Measurements from ENCODE around the gene C20orf204.

The C20orf204 gene

DNA sequence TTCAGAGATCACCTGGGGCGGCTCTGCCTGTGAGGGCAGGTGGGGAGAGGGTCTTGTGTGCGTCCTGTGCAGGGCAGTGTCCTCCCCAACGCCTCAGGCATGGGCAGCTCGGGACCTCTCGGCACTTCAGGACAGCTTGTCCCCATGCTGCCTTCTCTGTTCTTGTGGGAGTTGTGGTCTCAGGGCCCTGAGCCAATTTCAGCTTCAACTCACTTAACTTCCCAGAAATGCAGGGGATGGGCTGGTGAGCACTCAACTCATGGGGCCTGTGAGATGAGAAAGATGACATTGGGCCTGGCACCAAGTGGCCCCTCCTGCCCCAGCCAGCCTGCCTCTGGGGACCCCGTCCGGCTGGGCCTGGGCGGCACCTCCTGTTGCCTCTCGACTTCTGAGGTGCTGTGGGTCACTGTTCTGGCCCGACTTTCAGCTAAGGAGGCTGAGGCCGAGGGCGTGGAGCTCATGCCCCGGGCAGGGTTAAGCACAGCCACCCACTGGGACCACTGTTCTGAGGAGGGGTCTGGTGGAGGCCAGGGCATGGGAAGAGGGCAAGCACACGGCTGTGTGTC lies 36.6 kb downstream of the C20orf204 start:
- ATAC-seq: no peak

DNA sequence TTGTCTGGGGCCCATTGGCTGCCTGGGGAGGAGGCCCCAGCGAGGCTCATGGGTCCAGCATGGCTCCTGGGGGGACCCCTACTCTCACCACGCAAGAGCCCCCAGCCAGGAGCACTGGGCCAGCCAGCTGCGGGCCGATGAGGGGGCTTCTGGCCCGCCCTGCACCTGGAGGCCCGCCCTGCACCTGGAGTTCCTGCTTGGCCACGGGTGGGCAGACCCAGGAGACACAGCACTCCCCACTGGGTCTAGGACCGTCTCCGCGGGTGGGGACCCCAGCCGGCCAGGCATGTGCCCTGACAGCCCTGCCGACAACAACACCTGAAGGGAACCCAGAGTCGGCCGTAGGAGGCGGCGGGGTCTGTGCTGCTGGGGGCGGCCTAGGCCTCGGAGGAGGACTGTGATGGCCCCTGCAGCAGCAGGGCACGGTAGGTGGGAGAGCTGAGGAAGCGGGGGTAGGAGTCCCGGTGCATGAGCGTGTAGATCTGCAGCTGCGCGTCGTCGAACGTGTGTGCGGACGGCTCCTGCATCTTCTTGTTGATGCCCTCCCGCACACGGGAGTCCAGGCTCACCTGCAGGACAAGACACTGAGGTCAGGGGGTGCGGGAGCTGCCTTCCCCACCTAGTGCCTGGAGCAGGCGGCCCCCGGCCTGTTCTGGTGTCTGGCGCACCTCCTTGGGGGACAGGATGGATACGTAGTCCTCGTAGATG lies 37.6 kb downstream of the C20orf204 start:
- ATAC-seq: no peak

- no peak for ATAC-seq
These were observed 38.3 kb downstream of the C20orf204 start for GRCh38 chr20:64074184-64074789.

DNA sequence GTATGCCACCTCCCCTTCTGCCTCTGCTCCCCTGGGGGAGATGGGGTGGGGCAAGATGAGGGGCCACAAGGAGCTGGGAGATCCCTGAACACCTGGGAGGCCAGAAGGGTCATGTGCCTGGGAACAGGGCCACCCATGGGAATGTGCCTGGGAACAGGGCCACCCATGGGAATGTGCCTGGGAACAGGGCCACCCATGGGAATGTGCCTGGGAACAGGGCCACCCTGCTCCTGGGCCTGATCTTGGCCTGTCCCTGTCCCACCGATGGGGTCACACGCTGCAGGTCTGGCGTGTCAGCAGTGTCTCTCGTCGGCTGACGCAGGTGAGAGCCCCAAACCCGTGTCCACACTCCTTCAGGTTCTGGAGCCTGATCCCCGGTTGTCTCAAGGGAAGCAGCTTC lies 39.0 kb downstream of the C20orf204 start:
- ATAC-seq: no peak

DNA sequence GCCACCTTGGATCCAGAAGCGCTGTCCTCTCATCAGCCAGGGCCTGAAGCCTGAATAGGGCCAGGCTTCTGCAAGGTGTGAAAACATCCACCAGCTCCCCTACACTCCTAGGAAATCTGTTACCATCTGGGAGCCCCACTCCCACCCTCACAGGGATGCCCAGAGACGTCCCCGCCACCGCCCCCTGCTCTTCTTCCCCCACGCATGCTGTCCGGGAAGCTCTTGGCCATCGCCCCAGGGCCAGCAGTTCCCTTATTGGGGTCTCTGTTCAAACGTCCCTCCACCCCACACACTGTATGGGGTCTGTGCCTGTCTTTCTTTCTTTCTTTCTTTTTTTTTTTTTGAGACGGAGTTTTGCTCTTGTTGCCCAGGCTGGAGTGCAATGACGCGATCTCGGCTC lies 39.6 kb downstream of the C20orf204 start:
- ATAC-seq: no peak

- no peak for ATAC-seq
These were observed 40.3 kb downstream of the C20orf204 start for GRCh38 chr20:64076061-64076997.

GRCh38 chr20:64077094-64077493 lies 41.1 kb downstream of the C20orf204 start:
- peak; percentile 14 to 19 for ATAC-seq

- no peak for ATAC-seq
These were observed 41.5 kb downstream of the C20orf204 start for GRCh38 chr20:64077541-64077875.

- peak in 1 of 2 donors; percentile 45 for ATAC-seq
These were observed 42.0 kb downstream of the C20orf204 start for GRCh38 chr20:64077876-64078551.

- no peak for ATAC-seq
These were observed 42.9 kb downstream of the C20orf204 start for GRCh38 chr20:64078934-64079272.

GRCh38 chr20:64079273-64080012 lies 43.5 kb downstream of the C20orf204 start, which contains the start of gene RGS19:
RGS19 (minus strand) TSS chr20:64079518; CDS start chr20:64076886, 2,632 bp downstream.
- ATAC-seq: peak; percentile 21 to 45

- peak; percentile 42 to 45 for ATAC-seq
These were observed 44.2 kb downstream of the C20orf204 start, which contains the start of gene OPRL1 for GRCh38 chr20:64080013-64080812. OPRL1 (plus strand) TSS chr20:64080082; CDS start chr20:64092721, 12,639 bp downstream.

- no peak for ATAC-seq
These were observed 45.0 kb downstream of the C20orf204 start for GRCh38 chr20:64080813-64081623.

GRCh38 chr20:64081624-64081964 lies 45.6 kb downstream of the C20orf204 start:
- no peak for ATAC-seq

DNA sequence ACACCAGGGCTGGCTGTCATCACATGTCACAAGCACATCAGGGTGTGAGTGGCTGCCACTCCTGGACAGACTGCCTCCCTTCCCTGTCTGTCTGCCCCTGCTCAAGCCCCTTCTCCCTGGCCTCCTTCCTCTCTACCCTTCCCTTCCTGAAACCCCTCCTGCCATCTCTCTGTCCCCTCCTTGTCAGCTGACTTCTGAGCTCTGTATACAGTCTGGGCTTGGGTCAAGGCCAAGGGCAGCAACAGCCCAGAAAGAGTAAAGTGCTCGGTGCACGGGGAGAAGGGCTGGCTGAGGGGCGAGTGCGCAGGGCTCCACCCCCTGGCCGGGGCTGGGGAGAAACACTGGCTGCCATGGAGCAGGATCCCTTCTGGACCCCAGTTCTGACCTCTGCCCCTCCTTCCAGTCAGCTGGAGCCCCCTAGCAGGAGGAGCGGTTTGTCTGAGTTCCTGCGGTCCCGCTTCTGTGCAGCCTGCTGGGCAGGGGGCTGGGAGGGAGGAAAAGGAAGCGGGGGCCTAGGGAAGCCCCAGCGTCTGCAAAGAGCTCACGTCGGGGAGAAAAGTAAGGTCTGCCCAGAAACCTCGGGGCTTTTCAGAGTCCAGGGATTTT lies 46.2 kb downstream of the C20orf204 start:
- no peak for ATAC-seq

DNA sequence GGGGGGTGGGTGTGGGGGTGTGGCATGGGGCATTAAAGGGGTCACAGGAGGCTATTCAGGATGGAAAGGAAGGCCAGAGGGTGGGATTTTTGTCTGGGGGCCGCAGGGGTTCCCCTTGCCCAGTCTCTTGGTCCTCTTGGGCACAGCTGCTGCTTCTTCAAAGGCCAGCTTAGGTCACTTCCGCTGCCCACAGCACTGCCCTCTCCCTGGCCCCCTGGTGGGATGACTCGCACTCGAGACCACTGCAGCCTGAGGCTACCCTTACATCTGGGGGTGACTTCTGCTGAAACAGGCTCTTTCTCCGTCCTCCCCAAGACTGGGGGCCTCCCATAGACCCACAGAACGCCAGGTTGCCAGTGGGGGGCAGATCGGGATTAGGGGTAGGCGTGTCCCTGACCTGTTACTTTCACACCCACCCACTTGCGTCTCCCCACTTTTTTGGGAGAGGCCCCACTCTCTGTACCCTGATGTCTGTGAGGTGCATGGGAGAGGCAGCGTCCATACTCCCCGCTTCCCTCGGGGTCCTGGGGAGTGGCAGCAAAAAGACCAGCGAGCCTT lies 46.9 kb downstream of the C20orf204 start:
- ATAC-seq: no peak

DNA sequence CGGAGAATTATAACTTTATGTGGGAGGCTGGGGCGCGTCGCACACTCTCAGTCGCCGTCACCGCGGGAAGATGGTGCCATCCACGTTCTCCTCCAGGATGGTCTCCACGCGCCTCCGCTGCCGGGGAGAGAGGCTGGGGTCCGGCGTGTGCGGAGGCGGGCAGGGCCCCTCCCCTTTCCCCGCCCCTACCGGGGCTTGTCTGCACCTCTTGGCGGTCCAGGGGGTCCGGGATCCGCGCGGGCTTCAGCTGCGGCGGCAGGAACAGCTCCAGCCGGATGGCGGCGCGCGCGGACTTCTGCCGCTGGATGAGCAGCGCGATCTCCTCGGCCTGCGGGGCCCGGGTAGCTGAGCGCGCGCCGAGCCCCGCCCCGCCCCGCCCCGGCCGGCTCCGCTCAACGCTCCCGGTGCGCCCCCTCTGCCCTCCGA lies 47.4 kb downstream of the C20orf204 start:
- peak; percentile 50 to 54 for ATAC-seq

DNA sequence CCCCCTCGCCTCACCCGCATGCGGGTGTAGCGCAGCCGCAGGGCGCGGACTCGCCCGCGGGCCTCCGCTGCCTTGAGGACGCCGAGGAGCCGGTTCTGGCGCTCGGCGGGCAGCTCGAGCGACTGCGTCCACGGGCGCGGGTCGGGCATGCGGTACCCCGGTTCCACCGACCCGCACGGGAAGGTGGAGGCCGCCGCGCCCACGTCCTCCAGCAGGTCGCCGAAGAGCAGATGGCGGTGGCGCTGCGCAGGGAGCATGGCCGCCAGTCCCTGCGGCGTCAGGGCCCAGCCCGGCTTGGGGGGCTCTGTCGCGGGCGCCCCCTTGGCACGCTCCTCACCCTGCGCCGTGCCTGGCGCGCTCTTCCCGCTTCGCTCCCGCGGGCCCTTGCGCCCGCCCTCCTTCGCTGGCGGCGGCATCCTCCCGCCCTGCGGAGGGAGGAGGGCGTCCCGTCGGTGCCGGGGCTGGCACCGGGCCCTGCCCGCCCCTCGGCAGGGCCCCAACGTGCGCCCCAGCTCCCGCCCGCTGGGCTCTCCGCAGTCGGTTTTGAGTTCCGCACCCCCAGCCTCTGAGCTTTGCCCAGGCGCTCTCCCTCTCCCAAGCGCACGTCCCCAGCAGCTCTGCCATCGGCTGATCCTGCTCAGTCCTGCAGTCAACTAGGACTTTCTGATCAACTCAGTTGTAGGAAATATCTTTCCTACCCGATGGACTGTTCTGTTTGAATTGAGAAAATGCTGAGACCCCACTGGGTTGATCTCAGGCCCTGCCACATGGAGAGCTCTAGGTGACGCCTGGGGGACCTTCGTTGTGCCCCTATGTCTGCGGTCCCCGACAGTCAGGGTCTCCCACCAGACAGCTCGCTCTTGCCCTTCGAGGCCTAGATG lies 48.1 kb downstream of the C20orf204 start, which contains the start of gene LKAAEAR1:
Gene LKAAEAR1, minus strand, starts transcription at position 595 of the 881 bp plus-strand sequence. Its CDS starts 179 bp downstream, at position 416.
- ATAC-seq: no peak

All from activated CD4-positive, CD25-positive, alpha-beta regulatory T cell treated with anti-CD3 and anti-CD28 coated beads, Interleukin-2, amount 50 U/mL, for 24 hours (primary cell).